Measurements from ENCODE around the gene B3GNT4.

B3GNT4 gene

DNA sequence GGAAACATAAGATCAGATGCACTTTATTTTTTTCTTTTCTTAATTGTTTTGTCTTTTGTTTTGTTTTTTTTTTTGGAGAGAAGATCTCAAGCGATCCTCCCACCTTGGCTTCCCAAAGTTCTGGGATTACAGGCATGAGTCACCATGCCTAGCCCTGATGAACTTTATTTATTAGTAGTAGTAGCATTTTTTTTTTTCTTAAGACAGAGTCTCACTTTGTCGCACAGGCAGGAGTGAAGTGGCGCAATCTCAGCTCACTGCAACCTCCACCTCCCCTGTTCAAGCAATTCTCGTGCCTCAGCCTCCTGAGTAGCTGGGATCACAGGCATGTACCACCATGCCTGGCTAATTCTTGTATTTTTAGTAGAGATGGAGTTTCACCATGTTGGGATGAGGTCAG, 27.0 kb upstream of the B3GNT4 start:
- TF ChIP-seq CEBPB (IDR thresholded peaks at IDR 0.05), result 0 out of 2 replicates have a peak, but pooled peaks have one; percentile 15

DNA sequence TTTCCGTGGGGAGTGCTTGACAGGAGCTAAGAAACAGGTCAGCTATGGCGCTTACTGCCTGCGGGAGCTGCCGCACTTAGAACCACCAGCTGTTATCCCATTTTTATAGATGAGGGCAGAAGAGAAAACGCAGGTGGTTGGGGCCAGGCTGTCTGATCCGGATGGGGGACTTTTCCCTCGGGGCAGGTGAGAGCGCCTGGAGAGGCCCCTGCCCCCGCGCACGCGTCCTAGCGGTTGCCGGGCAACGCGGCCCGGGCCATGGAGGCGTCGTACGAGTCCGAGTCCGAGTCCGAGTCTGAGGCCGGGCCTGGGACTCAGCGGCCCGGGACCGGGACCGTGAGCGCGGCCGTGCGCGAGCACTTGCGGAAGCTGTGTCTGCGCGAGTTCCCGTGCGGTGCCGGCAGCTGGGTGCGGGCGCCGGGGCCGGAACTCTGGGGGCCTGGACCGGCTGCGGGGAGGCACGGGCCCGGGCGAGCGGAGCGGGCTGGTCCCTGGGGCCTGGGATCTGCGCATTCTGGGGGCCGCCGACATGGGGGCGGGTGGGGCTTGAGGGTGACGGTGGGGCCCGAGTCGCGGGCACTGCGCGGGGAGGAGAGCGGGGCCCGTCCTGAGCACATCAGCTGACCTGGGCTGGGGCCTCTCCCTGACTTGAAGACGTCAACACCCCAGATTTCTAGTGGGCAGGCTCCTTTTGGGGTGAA, 20.5 kb upstream of the B3GNT4 start, which contains the start of gene LRRC43:
Gene LRRC43 (plus strand): TSS at position 237 of the 701 bp plus-strand sequence. CDS start 22 bp downstream, at position 259.
- TF ChIP-seq, protein P1, sequence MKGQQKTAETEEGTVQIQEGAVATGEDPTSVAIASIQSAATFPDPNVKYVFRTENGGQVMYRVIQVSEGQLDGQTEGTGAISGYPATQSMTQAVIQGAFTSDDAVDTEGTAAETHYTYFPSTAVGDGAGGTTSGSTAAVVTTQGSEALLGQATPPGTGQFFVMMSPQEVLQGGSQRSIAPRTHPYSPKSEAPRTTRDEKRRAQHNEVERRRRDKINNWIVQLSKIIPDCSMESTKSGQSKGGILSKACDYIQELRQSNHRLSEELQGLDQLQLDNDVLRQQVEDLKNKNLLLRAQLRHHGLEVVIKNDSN (IDR thresholded peaks at IDR 0.05), result no peak
- TF ChIP-seq NFIC (IDR thresholded peaks at IDR 0.05) (no peak), TCF12 (IDR thresholded peaks at IDR 0.05; ENCODE audit: low read depth) (no peak), YY1 (IDR thresholded peaks at IDR 0.05; ENCODE audit: low read depth) (no peak), RAD21 (IDR thresholded peaks at IDR 0.05; ENCODE audit: low read depth) (no peak), FOXM1 (IDR thresholded peaks at IDR 0.05; ENCODE audit: borderline replicate concordance, low read depth) (no peak), TAF1 (IDR thresholded peaks at IDR 0.05; ENCODE audit: low read depth) (no peak), MAX (IDR thresholded peaks at IDR 0.05) (no peak; the same call in 1 of the 2 replicates)

- TF ChIP-seq CEBPB (IDR thresholded peaks at IDR 0.05) (no peak), NFIC (IDR thresholded peaks at IDR 0.05) (no peak)
Observed at GRCh38 chr12:122183588-122183940, 19.9 kb upstream of the B3GNT4 start.

- no peak for TF ChIP-seq YY1 (IDR thresholded peaks at IDR 0.05; ENCODE audit: low read depth)
- TF ChIP-seq ZBTB7A (IDR thresholded peaks at IDR 0.05; ENCODE audit: low read depth), result no peak
- TF ChIP-seq TAF1 (IDR thresholded peaks at IDR 0.05; ENCODE audit: low read depth), result no peak
- TF ChIP-seq FOXM1 (IDR thresholded peaks at IDR 0.05; ENCODE audit: borderline replicate concordance, low read depth), result no peak
- TF ChIP-seq, protein P1 (IDR thresholded peaks at IDR 0.05), result no peak
- TF ChIP-seq TCF12 (IDR thresholded peaks at IDR 0.05; ENCODE audit: low read depth), result no peak
- no peak for TF ChIP-seq MAX (IDR thresholded peaks at IDR 0.05)
- no peak for TF ChIP-seq CREB1 (IDR thresholded peaks at IDR 0.05; ENCODE audit: low read depth)
- TF ChIP-seq, protein P2, sequence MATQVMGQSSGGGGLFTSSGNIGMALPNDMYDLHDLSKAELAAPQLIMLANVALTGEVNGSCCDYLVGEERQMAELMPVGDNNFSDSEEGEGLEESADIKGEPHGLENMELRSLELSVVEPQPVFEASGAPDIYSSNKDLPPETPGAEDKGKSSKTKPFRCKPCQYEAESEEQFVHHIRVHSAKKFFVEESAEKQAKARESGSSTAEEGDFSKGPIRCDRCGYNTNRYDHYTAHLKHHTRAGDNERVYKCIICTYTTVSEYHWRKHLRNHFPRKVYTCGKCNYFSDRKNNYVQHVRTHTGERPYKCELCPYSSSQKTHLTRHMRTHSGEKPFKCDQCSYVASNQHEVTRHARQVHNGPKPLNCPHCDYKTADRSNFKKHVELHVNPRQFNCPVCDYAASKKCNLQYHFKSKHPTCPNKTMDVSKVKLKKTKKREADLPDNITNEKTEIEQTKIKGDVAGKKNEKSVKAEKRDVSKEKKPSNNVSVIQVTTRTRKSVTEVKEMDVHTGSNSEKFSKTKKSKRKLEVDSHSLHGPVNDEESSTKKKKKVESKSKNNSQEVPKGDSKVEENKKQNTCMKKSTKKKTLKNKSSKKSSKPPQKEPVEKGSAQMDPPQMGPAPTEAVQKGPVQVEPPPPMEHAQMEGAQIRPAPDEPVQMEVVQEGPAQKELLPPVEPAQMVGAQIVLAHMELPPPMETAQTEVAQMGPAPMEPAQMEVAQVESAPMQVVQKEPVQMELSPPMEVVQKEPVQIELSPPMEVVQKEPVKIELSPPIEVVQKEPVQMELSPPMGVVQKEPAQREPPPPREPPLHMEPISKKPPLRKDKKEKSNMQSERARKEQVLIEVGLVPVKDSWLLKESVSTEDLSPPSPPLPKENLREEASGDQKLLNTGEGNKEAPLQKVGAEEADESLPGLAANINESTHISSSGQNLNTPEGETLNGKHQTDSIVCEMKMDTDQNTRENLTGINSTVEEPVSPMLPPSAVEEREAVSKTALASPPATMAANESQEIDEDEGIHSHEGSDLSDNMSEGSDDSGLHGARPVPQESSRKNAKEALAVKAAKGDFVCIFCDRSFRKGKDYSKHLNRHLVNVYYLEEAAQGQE (IDR thresholded peaks at IDR 0.05; ENCODE audit: low read depth), result no peak
- no peak for TF ChIP-seq CEBPB (IDR thresholded peaks at IDR 0.05)
- TF ChIP-seq TEAD4 (IDR thresholded peaks at IDR 0.05), result no peak
- TF ChIP-seq NFIC (IDR thresholded peaks at IDR 0.05), result no peak
- no peak for TF ChIP-seq RAD21 (IDR thresholded peaks at IDR 0.05; ENCODE audit: low read depth)
- TF ChIP-seq EP300 (IDR thresholded peaks at IDR 0.05; ENCODE audit: borderline replicate concordance), result no peak
- TF ChIP-seq EGR1 (IDR thresholded peaks at IDR 0.05), result no peak
Observed at GRCh38 chr12:122184517-122184916, 19.0 kb upstream of the B3GNT4 start.

- TF ChIP-seq EP300 (IDR thresholded peaks at IDR 0.05; ENCODE audit: borderline replicate concordance) (no peak), TAF1 (IDR thresholded peaks at IDR 0.05; ENCODE audit: low read depth) (no peak), YY1 (IDR thresholded peaks at IDR 0.05; ENCODE audit: low read depth) (no peak), RAD21 (IDR thresholded peaks at IDR 0.05; ENCODE audit: low read depth) (no peak), TCF12 (IDR thresholded peaks at IDR 0.05; ENCODE audit: low read depth) (no peak), EGR1 (IDR thresholded peaks at IDR 0.05) (no peak), CEBPB (IDR thresholded peaks at IDR 0.05) (no peak), FOXM1 (IDR thresholded peaks at IDR 0.05; ENCODE audit: borderline replicate concordance, low read depth) (no peak), CREB1 (IDR thresholded peaks at IDR 0.05; ENCODE audit: low read depth) (no peak)
- TF ChIP-seq, protein P2 (IDR thresholded peaks at IDR 0.05; ENCODE audit: low read depth), result no peak
Observed at GRCh38 chr12:122185079-122185478, 18.4 kb upstream of the B3GNT4 start.

DNA sequence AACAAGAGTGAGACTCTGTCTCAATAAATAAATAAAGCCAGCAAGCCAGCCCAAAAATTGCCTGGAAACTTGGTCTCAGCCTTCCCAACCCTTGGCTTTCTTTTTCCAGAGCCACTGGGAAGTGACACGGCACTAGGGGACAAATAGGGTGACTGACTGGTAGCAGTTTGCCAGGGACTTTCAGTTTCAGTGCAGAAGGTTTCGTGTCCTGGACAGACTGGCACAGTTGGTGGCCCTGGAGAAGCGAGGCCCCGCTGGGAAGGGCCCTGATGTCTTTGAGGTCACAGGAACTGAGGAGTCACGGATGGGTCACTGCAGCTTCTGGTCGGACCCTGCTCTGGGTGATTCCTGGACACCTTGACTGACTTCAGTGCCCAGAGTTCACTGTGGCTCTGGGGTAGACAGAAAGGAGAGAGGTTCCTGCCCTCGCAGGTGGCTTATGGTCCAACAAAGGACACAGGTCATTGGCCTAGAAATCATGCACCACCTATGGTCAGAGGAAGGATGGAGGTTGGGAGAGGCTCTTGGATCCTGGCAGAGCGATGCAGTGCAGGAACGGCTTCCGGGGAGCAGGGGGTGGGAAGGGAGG, 17.9 kb upstream of the B3GNT4 start:
- TF ChIP-seq YY1 (IDR thresholded peaks at IDR 0.05; ENCODE audit: low read depth), result no peak
- no peak for TF ChIP-seq NFIC (IDR thresholded peaks at IDR 0.05)
- no peak for TF ChIP-seq ZBTB7A (IDR thresholded peaks at IDR 0.05; ENCODE audit: low read depth)
- TF ChIP-seq, protein P2 (IDR thresholded peaks at IDR 0.05; ENCODE audit: low read depth), result no peak
- no peak for TF ChIP-seq TAF1 (IDR thresholded peaks at IDR 0.05; ENCODE audit: low read depth)
- TF ChIP-seq TCF12 (IDR thresholded peaks at IDR 0.05; ENCODE audit: low read depth), result no peak
- no peak for TF ChIP-seq MAX (IDR thresholded peaks at IDR 0.05)
- TF ChIP-seq FOXM1 (IDR thresholded peaks at IDR 0.05; ENCODE audit: borderline replicate concordance, low read depth), result no peak
- no peak for TF ChIP-seq TEAD4 (IDR thresholded peaks at IDR 0.05)
- TF ChIP-seq, protein P1 (IDR thresholded peaks at IDR 0.05), result no peak
- TF ChIP-seq RAD21 (IDR thresholded peaks at IDR 0.05; ENCODE audit: low read depth), result no peak
- no peak for TF ChIP-seq EGR1 (IDR thresholded peaks at IDR 0.05)
- no peak for TF ChIP-seq CEBPB (IDR thresholded peaks at IDR 0.05)
- no peak for TF ChIP-seq EP300 (IDR thresholded peaks at IDR 0.05; ENCODE audit: borderline replicate concordance)
